Neural progenitor cell (in vitro differentiated cells): Measurements from ENCODE around the gene FYCO1.

ENCODE experiments used
- CTCF ChIP-seq: fragments of 200-600 bp; sonication (generic); IDR thresholded peaks from 2 replicates; pipeline ENCODE4 v1.5.1; 2017; ENCODE audit warnings: antibody characterized with exemption, mild to moderate bottlenecking
- EZH2 ChIP-seq: fragments of 200-600 bp; sonication (generic); IDR thresholded peaks from 2 replicates; pipeline ENCODE4 v1.6.1; 2017; ENCODE audit warnings: antibody characterized with exemption, mild to moderate bottlenecking, moderate library complexity
- EZH2phosphoT487 ChIP-seq: fragments of 200-600 bp; sonication (generic); IDR thresholded peaks from 2 replicates; pipeline ENCODE4 v1.6.1; 2017; ENCODE audit warnings: antibody characterized with exemption

DNA sequence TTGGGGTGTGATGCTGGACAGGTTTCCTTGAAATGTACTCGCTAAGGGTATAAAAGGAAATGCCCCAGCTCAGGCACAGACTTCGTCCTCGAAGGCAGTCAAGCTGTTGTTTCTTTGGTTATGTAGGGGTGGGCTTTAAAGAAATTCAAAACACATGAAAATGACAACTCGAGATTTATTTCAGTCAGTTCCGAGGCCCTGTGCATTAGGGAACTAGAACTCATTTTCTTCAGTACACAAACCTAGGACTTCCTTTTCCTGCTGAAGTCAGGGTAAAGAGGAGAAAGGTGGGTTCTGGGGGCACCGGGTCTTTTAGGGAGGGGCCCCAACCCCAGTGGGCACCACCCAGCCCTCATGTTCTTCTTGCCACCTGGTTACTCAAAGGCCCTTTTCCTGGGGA lies 101.6 kb downstream of the FYCO1 start:
- no peak for TF ChIP-seq CTCF
- no peak for TF ChIP-seq EZH2phosphoT487
- no peak for TF ChIP-seq EZH2
